Retinal pigment epithelial cell (primary cell): ENCODE data around the gene SP140.

Experiments
- DNase-seq: peaks from one replicate; pipeline ENCODE4 v3.0.0-alpha.2; 2010; ENCODE audit warnings: low read depth
- H3K4me3 ChIP-seq: 2 replicates; pipeline ENCODE4 v1.5.1; 2011; ENCODE audit warnings: mild to moderate bottlenecking, low read length, control low read depth, moderate library complexity
- CTCF ChIP-seq: conservative IDR thresholded peaks from 2 replicates; pipeline ENCODE4 v1.5.1; 2011; ENCODE audit warnings: low read depth, low read length, control low read depth, inconsistent platforms

SP140 gene

GRCh38 chr2:230362030-230362691 lies 136.6 kb downstream of the SP140 start:
- H3K4me3 ChIP-seq: no peak overlapping the region
- TF ChIP-seq CTCF: no peak
- DNase-seq: no peak
